RCC 7860 (cell line): ENCODE measurements around the gene GGCT.

Source experiments
- DNase-seq: peaks from one replicate; pipeline ENCODE4 v3.0.0-alpha.2; 2015; ENCODE audit warnings: low spot score
- FAIRE-seq: peaks from 2 replicates; lab custom pipeline; 2012; peaks lifted over from hg19 to GRCh38; lab: Jason Lieb, UNC

Gene GGCT

GRCh38 chr7:30479202-30480120, 25.2 kb downstream of the GGCT start:
- DNase-seq (peak; percentile 43), FAIRE-seq (no peak)

- FAIRE-seq (no peak), DNase-seq (peak; percentile 48)
These were observed 26.1 kb downstream of the GGCT start, which contains the start of gene NOD1 for GRCh38 chr7:30478349-30479201. Gene NOD1, minus strand, starts transcription at chr7:30478784. Its CDS starts 21,863 bp downstream, at chr7:30456921.

- DNase-seq (no peak), FAIRE-seq (no peak)
These were observed 28.0 kb downstream of the GGCT start for GRCh38 chr7:30476459-30477145.

- FAIRE-seq = no peak
These were observed 29.0 kb downstream of the GGCT start for GRCh38 chr7:30475580-30475979.

GRCh38 chr7:30474893-30475292, 29.7 kb downstream of the GGCT start:
- no peak for FAIRE-seq

More at GRCh38 chr7:30475580-30475979, 29.0 kb downstream of the GGCT start:
- peak; percentile 38 for DNase-seq

GRCh38 chr7:30474485-30474884, 30.1 kb downstream of the GGCT start:
- FAIRE-seq (no peak), DNase-seq (no peak)

More at GRCh38 chr7:30474893-30475292, 29.7 kb downstream of the GGCT start:
- no peak for DNase-seq

- no peak for FAIRE-seq
- DNase-seq = no peak
These were observed 30.7 kb downstream of the GGCT start for GRCh38 chr7:30473903-30474302.

GRCh38 chr7:30472784-30473775, 31.5 kb downstream of the GGCT start:
- FAIRE-seq (no peak), DNase-seq (no peak)

- DNase-seq (no peak), FAIRE-seq (no peak)
These were observed 32.4 kb downstream of the GGCT start for GRCh38 chr7:30472081-30472783.

GRCh38 chr7:30471205-30471604, 33.4 kb downstream of the GGCT start:
- FAIRE-seq (no peak), DNase-seq (no peak)

GRCh38 chr7:30470771-30471170, 33.9 kb downstream of the GGCT start:
- no peak for DNase-seq
- no peak for FAIRE-seq

- DNase-seq (no peak), FAIRE-seq (no peak)
These were observed 34.4 kb downstream of the GGCT start for GRCh38 chr7:30470163-30470770.

- FAIRE-seq = no peak
- peak; percentile 42 for DNase-seq
These were observed 35.3 kb downstream of the GGCT start for GRCh38 chr7:30469303-30469702.

GRCh38 chr7:30468791-30469190, 35.8 kb downstream of the GGCT start:
- FAIRE-seq = no peak

GRCh38 chr7:30468041-30468440, 36.6 kb downstream of the GGCT start:
- no peak for FAIRE-seq
- no peak for DNase-seq

More at GRCh38 chr7:30468791-30469190, 35.8 kb downstream of the GGCT start:
- no peak for DNase-seq

- FAIRE-seq (no peak), DNase-seq (no peak)
These were observed 37.4 kb downstream of the GGCT start for GRCh38 chr7:30467271-30467670.

GRCh38 chr7:30466266-30466665, 38.4 kb downstream of the GGCT start:
- FAIRE-seq (no peak), DNase-seq (no peak)

- DNase-seq (no peak), FAIRE-seq (no peak)
These were observed 38.8 kb downstream of the GGCT start for GRCh38 chr7:30465811-30466180.
